ENCODE results near the gene RBFOX2. TPM values are rescaled to one million over a fixed set of nuclear protein-coding genes. Genes with fewer than 3 reads are reported as not detected.
A peak's percentile ranks its signal among the peaks of the same experiment; 100 is the strongest.

RBFOX2 gene
- total and polyA plus RNA-seq, 12 donors, result 15.7 to 86.6 (median 69.8) TPM

DNA sequence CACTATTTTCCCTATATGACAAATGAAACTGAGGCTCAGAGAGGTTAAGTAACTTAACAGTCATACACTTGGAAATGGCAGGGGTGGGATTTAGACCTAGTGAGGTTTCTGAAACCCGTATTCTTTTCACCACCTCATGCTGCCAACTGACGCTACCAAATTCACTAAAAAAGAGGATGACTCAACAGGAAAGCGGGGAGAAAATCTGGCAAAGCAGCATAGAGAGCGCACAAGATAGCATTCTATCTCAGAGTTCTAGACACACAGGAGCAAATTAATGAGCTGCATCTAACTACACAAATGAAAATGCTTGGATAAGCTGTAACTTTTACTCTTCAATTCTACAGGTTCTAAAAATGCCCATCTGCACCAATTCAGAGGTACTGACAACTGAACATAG, 136.4 kb downstream of the RBFOX2 start:
- no peaks in the 10 kb centered on the region for H3K9me3 ChIP-seq (replicated peaks in 1 of 3)
- H3K36me3 ChIP-seq (replicated peaks in 1 of 2), result no peaks in the 10 kb centered on the region
- no peaks in the 10 kb centered on the region for H3K27me3 ChIP-seq
- peaks cover 7 to 38% of the 10 kb centered on the region in 2 donors for H3K4me1 ChIP-seq (replicated peaks in 1 of 2)
- peak overlapping the region in 2 of 5 donors; percentile 5 to 38 for H3K27ac ChIP-seq
- WGBS, 4 donors, result 12 to 31% (median 25%) methylated on average over 4 of the region's 4 CpGs
- H3K4me3 ChIP-seq, result no peak overlapping the region
- DNase-seq, result peak in 4 of 7 donors; percentile 36 to 45 (median 38)
- TF ChIP-seq, protein P1, sequence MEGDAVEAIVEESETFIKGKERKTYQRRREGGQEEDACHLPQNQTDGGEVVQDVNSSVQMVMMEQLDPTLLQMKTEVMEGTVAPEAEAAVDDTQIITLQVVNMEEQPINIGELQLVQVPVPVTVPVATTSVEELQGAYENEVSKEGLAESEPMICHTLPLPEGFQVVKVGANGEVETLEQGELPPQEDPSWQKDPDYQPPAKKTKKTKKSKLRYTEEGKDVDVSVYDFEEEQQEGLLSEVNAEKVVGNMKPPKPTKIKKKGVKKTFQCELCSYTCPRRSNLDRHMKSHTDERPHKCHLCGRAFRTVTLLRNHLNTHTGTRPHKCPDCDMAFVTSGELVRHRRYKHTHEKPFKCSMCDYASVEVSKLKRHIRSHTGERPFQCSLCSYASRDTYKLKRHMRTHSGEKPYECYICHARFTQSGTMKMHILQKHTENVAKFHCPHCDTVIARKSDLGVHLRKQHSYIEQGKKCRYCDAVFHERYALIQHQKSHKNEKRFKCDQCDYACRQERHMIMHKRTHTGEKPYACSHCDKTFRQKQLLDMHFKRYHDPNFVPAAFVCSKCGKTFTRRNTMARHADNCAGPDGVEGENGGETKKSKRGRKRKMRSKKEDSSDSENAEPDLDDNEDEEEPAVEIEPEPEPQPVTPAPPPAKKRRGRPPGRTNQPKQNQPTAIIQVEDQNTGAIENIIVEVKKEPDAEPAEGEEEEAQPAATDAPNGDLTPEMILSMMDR (IDR thresholded peaks at IDR 0.05), result no peak
- TF ChIP-seq POLR2A (IDR thresholded peaks at IDR 0.05), result no peak
- intact Hi-C loops (cut with DNase I), result no loop called here

- H3K27ac ChIP-seq, result peak overlapping the region in 1 of 5 donors; percentile 5
- DNase-seq, result no peak
- peaks cover 7 to 38% of the 10 kb centered on the region in 2 donors for H3K4me1 ChIP-seq (replicated peaks in 1 of 2)
- no peaks in the 10 kb centered on the region for H3K27me3 ChIP-seq
- intact Hi-C loops (cut with DNase I), result no loop called here
- H3K4me3 ChIP-seq, result no peak overlapping the region
- no peaks in the 10 kb centered on the region for H3K9me3 ChIP-seq (replicated peaks in 1 of 3)
- H3K36me3 ChIP-seq (replicated peaks in 1 of 2), result no peaks in the 10 kb centered on the region
- no peak for TF ChIP-seq POLR2A (IDR thresholded peaks at IDR 0.05)
- TF ChIP-seq, protein P1 (IDR thresholded peaks at IDR 0.05), result no peak
- 88 to 100% (median 93%) methylated on average over 1 of the region's 1 CpG for WGBS, 4 donors
These were observed 137.2 kb downstream of the RBFOX2 start for GRCh38 chr22:35891442-35891841.

DNA sequence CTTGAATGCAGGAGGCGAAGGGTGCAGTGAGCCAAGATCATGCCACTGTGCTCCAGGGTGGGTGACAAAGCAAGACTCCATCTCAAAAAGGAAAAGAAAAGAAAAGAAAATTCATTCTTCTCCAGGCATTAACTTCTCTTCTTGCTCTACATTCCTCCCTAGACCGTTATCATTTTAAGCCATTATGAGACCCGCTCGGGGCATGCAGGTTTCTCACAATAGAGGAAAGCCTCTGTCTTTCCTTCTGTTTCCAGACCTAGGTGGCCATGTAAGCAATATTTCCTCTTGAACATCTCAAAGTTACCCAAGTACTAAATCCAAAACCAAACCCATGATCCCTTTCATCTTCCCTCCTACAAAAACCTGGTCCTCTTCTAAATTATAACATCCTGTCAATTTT, 139.6 kb downstream of the RBFOX2 start:
- H3K27ac ChIP-seq, result no peak overlapping the region
- no peak overlapping the region for H3K4me3 ChIP-seq
- H3K9me3 ChIP-seq (replicated peaks in 1 of 3), result no peaks in the 10 kb centered on the region
- no peak for TF ChIP-seq POLR2A (IDR thresholded peaks at IDR 0.05)
- TF ChIP-seq, protein P1 (IDR thresholded peaks at IDR 0.05), result no peak
- H3K4me1 ChIP-seq (replicated peaks in 1 of 2), result peaks cover 7 to 22% of the 10 kb centered on the region in 2 donors
- no peaks in the 10 kb centered on the region for H3K36me3 ChIP-seq (replicated peaks in 1 of 2)
- intact Hi-C loops (cut with DNase I), result no loop called here
- no peaks in the 10 kb centered on the region for H3K27me3 ChIP-seq
- DNase-seq, result no peak
- 92 to 99% (median 98%) methylated on average over 4 of the region's 4 CpGs for WGBS, 4 donors

DNA sequence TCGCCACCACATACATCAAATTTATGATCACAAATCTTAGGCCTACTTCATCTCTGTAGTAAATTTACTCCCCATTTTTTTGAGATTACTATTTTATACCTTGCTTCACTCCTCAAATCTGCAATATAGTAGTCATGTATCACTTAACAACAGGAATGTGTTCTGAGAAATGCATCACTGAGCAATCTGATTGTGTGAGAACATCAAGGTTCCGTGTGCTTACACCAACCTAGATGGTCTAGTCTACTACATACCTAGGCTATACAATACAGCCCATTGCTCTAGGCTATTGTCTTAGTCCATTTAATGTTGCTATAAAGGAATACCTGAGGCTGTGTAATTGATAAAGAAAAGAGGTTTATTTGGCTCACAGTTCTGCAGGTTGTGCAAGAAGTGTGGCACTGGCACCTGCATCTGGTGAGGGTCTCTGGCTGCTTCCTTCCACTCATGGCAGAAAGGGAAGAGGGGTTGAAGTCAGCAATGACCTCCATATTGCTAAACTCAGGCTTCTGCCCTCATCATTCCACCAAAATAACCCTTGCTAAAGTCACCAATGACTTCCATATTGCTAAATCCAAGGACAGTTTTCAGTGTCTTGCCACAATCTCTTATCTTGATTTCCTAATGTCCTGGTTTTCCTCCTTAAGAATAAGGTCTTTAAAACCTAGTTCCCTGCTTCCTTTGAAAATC, 140.3 kb downstream of the RBFOX2 start:
- WGBS, 4 donors, result 98 to 100% (median 100%) methylated on average over 2 of the region's 2 CpGs
- intact Hi-C loops (cut with DNase I), result no loop called here
- no peak for TF ChIP-seq POLR2A (IDR thresholded peaks at IDR 0.05)
- TF ChIP-seq, protein P1 (IDR thresholded peaks at IDR 0.05), result no peak
- Histone ChIP-seq H3K27ac (no peak overlapping the region), H3K9me3 (replicated peaks in 1 of 3) (no peaks in the 10 kb centered on the region), H3K4me3 (no peak overlapping the region), H3K36me3 (replicated peaks in 1 of 2) (no peaks in the 10 kb centered on the region), H3K27me3 (no peaks in the 10 kb centered on the region), H3K4me1 (replicated peaks in 1 of 2) (peaks cover 7 to 21% of the 10 kb centered on the region in 2 donors)
- DNase-seq, result no peak

Data from adrenal gland (tissue), 12 donors.